RWPE2 (cell line): ENCODE measurements around the gene PDIA6.
"Not testable (repeated sequence)": the region's sequence is repeated elsewhere in the genome, so short reads cannot be mapped to it uniquely, and the experiment has no call there.

Source experiments
- ATAC-seq: fragments of 200-7000 bp; cut with Tn5 transposase; 3 replicates; pipeline ENCODE4 v1.9.1; 2021; ENCODE audit warnings: low read depth
- DNase-seq: peaks from one replicate; pipeline ENCODE4 v3.0.0-alpha.2; 2020; ENCODE audit warnings: low spot score
- H3K27ac ChIP-seq: fragments of 450-650 bp; 2 replicates; pipeline ENCODE4 v1.5.1; 2017; ENCODE audit warnings: mild to moderate bottlenecking; ENCODE audit not compliant: poor library complexity, severe bottlenecking
- H3K27me3 ChIP-seq: fragments of 250-450 bp; sonication (Bioruptor Pico); 2 replicates; pipeline ENCODE4 v1.5.1; 2021; ENCODE audit warnings: mild to moderate bottlenecking, moderate library complexity; ENCODE audit not compliant: insufficient read depth, poor library complexity, severe bottlenecking
- H3K36me3 ChIP-seq: fragments of 250-450 bp; sonication (Bioruptor Pico); 2 replicates; pipeline ENCODE4 v1.5.1; 2020; ENCODE audit warnings: low read depth, mild to moderate bottlenecking, moderate library complexity
- H3K4me1 ChIP-seq: fragments of 250-450 bp; sonication (Bioruptor Pico); 2 replicates; pipeline ENCODE4 v1.5.1; 2021; ENCODE audit warnings: mild to moderate bottlenecking, moderate library complexity; ENCODE audit not compliant: insufficient read depth, poor library complexity, severe bottlenecking
- H3K4me3 ChIP-seq: fragments of 250-450 bp; sonication (Bioruptor Pico); 2 replicates; pipeline ENCODE4 v1.5.1; 2021; ENCODE audit warnings: mild to moderate bottlenecking, moderate library complexity; ENCODE audit not compliant: severe bottlenecking
- H3K9me3 ChIP-seq: fragments of 250-450 bp; sonication (Bioruptor Pico); 2 replicates; pipeline ENCODE4 v1.5.1; 2021; ENCODE audit warnings: mild to moderate bottlenecking, moderate library complexity; ENCODE audit not compliant: severe bottlenecking
- TF ChIP-seq, protein P1 (sequence below): fragments of 450-650 bp; IDR thresholded peaks from one replicate; pipeline ENCODE4 v1.5.1; 2017; ENCODE audit warnings: mild to moderate bottlenecking, moderate library complexity; ENCODE audit not compliant: poor library complexity, severe bottlenecking

The PDIA6 gene

DNA sequence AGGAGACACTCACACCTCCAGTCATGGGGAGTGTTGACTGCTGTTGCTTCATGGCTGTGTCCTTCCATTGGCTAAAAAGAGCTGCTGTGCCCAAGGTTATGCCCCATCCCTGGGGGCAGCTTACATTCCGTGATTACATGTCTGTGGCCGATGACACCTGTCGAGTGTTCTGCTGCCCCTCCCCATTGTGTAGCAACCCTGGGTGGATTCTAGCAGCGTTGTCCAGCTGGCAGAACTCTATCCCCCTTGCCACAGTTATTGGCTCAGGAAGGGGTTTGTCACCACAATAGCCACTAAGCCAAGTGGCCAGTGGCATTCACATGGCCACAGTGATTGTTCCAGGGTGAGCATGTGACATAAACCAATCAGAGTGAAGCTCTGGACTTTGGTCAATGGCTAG is 11.6 kb upstream of the PDIA6 start:
- ATAC-seq (no peak), DNase-seq (no peak)
- Histone ChIP-seq H3K36me3 (no peaks in the 10 kb centered on the region), H3K27me3 (no peaks in the 10 kb centered on the region), H3K4me3 (no peak overlapping the region), H3K9me3 (no peaks in the 10 kb centered on the region), H3K27ac (no peak overlapping the region), H3K4me1 (no peaks in the 10 kb centered on the region)
- TF ChIP-seq, protein P1, sequence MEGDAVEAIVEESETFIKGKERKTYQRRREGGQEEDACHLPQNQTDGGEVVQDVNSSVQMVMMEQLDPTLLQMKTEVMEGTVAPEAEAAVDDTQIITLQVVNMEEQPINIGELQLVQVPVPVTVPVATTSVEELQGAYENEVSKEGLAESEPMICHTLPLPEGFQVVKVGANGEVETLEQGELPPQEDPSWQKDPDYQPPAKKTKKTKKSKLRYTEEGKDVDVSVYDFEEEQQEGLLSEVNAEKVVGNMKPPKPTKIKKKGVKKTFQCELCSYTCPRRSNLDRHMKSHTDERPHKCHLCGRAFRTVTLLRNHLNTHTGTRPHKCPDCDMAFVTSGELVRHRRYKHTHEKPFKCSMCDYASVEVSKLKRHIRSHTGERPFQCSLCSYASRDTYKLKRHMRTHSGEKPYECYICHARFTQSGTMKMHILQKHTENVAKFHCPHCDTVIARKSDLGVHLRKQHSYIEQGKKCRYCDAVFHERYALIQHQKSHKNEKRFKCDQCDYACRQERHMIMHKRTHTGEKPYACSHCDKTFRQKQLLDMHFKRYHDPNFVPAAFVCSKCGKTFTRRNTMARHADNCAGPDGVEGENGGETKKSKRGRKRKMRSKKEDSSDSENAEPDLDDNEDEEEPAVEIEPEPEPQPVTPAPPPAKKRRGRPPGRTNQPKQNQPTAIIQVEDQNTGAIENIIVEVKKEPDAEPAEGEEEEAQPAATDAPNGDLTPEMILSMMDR: no peak

DNA sequence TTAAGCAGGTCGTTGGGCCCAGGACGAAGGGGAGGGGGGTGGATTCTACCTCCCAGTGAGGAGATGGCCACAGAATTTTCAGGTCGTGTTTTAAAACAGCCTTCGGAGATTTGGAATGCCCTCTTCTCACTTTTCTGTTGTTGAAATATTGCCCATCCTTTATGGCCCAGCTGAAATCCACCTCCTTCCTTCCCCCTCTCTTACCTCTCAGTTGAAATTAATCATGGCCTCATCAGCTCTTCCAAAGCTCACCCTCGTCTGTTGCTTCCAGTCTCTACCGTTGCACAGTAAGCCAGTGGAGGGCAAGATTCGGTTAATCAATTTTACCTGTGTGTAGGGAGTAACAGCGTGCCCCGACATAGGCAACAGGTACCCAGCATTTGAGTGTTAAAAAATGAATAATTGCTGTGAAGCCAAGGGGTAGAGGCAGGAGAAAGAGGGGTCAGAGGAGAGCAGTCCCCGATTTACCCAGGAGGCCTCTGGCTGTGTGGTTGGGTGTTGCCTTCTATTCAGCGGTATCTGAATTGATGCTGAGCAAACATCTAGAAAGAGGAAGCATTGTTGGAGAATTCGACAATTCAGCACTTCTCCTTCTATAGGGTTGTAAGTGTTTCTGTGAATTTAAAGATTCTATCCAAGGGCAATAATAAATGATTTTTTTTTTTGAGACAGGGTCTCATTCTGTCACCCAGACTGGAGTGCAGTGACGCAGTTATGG is 8.6 kb upstream of the PDIA6 start:
- Histone ChIP-seq H3K4me3 (no peak overlapping the region), H3K4me1 (no peaks in the 10 kb centered on the region), H3K36me3 (no peaks in the 10 kb centered on the region), H3K27me3 (no peaks in the 10 kb centered on the region), H3K9me3 (no peaks in the 10 kb centered on the region), H3K27ac (no peak overlapping the region)
- TF ChIP-seq, protein P1: no peak
- no peak for ATAC-seq
- no peak for DNase-seq

DNA sequence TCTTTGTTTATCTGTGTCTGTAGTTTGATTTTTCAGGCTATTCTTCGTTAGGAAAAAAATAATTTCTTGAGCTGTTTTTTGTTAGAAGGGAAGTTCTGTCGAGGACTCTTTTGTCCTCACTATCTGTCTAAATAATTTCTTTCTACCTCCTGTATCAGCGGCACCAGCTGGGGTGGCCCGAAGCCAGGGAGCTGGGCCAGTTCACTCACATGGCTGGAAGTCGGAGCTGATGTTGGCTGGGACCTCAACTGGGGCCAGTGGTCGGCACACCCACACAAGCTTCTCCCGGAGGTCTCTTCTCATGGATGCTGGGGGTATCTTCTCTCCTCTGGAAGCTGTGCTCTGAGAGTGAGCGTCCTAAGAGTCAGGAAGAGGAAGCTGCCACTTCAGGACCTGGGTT is 8.0 kb upstream of the PDIA6 start:
- DNase-seq (no peak), ATAC-seq (no peak)
- H3K27me3 ChIP-seq: no peaks in the 10 kb centered on the region
- H3K4me3 ChIP-seq: no peak overlapping the region
- H3K4me1 ChIP-seq: no peaks in the 10 kb centered on the region
- no peaks in the 10 kb centered on the region for H3K9me3 ChIP-seq
- no peaks in the 10 kb centered on the region for H3K36me3 ChIP-seq
- TF ChIP-seq, protein P1: no peak
- no peak overlapping the region for H3K27ac ChIP-seq

DNA sequence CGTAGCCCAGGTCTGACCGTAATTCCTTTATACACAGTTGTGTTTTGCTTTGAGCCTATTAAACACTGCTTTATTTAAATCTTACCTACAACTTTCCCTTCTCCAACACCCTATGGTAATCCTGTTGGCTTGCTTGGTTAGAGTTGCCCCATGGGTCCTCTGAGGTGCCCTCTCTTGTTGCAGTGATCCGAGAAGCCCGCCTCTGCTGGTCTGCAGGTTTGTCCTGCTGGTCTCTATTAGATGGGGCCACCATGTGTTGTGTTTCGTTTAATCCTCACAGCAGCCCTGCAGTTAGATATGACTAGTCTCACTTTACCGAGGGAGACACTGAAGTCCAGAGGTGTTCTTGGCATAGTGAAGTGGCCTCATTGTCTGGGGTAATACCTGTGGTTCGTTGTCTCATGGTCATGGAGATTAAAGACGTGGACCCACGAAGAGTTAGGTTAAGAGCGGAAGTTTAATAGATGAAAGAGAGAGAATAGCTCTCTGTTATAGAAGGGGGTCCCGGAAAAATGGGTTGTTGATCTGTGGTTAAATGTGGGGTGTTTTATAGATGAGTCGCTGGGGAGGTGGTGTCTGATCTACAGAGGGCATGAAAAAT is 7.2 kb upstream of the PDIA6 start:
- Histone ChIP-seq H3K27ac (no peak overlapping the region), H3K36me3 (no peaks in the 10 kb centered on the region), H3K4me1 (no peaks in the 10 kb centered on the region), H3K9me3 (no peaks in the 10 kb centered on the region), H3K4me3 (no peak overlapping the region), H3K27me3 (no peaks in the 10 kb centered on the region)
- DNase-seq (no peak), ATAC-seq (no peak)
- TF ChIP-seq, protein P1: no peak

DNA sequence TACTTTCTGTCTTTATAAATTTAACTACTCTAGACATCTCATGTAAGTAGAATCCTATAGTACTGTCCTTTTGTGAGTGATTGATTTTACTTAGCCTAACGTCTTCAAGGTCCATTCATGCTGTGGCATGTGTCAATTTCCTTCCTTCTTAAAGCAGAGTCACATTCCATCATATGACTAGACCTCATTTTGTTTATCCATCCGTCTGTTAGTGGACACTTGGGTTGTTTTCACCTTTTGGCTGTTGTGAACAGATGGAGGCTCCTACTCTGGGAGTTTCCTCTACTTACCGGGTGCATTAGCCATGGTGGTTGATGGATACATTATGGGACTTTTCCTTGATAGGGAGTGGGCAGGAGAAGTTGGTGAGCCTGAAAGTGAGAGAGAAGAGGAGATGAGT is 6.4 kb upstream of the PDIA6 start:
- Histone ChIP-seq H3K27me3 (no peaks in the 10 kb centered on the region), H3K4me1 (no peaks in the 10 kb centered on the region), H3K4me3 (no peak overlapping the region), H3K36me3 (no peaks in the 10 kb centered on the region), H3K27ac (no peak overlapping the region), H3K9me3 (no peaks in the 10 kb centered on the region)
- TF ChIP-seq, protein P1: no peak
- DNase-seq: no peak
- ATAC-seq: peak; percentile 40; the same call in 1 of the 3 replicates

DNA sequence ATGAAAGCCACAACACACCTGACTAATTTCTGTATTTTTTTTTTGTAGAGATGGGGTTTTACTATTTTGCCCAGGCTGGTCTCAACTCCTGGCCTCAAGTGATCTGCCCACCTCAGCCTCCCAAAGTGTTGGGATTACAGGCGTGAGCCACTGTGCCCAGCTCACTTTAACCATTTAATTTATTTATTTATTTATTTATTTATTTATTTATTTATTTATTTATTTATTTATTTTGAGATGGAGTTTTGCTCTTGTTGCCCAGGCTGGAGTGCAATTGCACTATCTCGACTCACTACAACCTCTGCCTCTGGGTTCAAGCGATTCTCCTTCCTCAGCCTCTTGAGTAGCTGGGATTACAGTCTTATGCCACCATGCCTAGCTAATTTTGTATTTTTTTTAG is 5.7 kb upstream of the PDIA6 start:
- not testable (repeated sequence) for H3K4me3 ChIP-seq, H3K36me3 ChIP-seq, ATAC-seq, H3K4me1 ChIP-seq, H3K9me3 ChIP-seq, DNase-seq, H3K27me3 ChIP-seq, H3K27ac ChIP-seq
